ENCODE results near the gene KLF16. TPM values are rescaled to one million over a fixed set of nuclear protein-coding genes. Genes with fewer than 3 reads are reported as not detected.

The KLF16 gene
- total RNA-seq, 1 donor from 2014 or later, result 52.4 TPM

DNA sequence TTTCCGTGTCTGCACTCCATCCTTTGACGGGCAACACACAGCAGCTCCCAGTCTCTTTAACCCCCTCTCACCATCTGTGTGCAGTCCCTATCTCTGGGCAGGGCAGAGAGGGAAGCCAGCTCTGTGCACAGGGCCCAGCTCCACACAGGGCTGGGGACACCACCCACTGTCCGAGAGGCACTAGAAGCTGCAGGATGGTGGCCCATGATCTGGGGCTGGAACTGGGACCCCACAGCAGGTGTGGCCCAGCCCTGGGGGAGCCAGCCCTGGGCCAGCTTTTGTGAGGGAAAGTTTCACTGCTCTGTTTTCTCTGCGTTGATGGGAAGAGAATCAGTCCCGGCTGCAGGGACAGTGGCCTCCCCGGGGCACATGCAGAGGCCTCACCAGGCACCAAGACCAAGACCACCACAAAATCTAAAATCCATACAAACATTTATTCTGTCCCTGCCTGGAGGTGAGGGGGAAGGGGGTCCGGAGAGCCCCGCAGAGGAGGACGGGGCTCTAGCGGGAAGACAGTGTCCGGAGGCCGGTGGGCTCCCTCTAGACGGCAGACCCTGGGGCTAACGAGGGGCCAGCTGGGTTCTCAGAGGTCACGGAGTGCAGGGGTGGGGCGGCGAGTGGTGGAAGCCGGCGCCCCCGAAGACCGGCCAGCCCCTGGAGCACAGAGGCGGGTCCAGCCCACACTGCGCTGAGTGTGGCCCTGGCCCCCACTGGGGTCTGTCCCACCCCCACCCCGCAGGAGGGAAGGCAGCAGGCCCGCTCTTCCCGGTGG is 48.4 kb downstream of the KLF16 start:
- TF ChIP-seq, protein P1, sequence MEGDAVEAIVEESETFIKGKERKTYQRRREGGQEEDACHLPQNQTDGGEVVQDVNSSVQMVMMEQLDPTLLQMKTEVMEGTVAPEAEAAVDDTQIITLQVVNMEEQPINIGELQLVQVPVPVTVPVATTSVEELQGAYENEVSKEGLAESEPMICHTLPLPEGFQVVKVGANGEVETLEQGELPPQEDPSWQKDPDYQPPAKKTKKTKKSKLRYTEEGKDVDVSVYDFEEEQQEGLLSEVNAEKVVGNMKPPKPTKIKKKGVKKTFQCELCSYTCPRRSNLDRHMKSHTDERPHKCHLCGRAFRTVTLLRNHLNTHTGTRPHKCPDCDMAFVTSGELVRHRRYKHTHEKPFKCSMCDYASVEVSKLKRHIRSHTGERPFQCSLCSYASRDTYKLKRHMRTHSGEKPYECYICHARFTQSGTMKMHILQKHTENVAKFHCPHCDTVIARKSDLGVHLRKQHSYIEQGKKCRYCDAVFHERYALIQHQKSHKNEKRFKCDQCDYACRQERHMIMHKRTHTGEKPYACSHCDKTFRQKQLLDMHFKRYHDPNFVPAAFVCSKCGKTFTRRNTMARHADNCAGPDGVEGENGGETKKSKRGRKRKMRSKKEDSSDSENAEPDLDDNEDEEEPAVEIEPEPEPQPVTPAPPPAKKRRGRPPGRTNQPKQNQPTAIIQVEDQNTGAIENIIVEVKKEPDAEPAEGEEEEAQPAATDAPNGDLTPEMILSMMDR (IDR thresholded peaks at IDR 0.05; ENCODE audit: insufficient read depth, low read depth, low read length), result no peak
- no peak for TF ChIP-seq EZH2 (IDR thresholded peaks at IDR 0.05; ENCODE audit: insufficient read depth, low read length)
- Histone ChIP-seq H2AFZ (ENCODE audit: low read depth, low read length) (no peak overlapping the region), H3K9ac (ENCODE audit: low read length) (no peak overlapping the region), H3K4me2 (ENCODE audit: low read length) (no peak overlapping the region), H3K27ac (ENCODE audit: low read depth, low read length) (no peak overlapping the region), H3K4me3 (ENCODE audit: insufficient read depth, low read depth, low read length) (no peak overlapping the region), H3K9me3 (ENCODE audit: insufficient read depth, low read depth, low read length) (no peaks in the 10 kb centered on the region), H3K79me2 (ENCODE audit: insufficient read depth, low read length) (no peaks in the 10 kb centered on the region), H3K36me3 (ENCODE audit: insufficient read depth, low read length) (no peaks in the 10 kb centered on the region), H4K20me1 (ENCODE audit: insufficient read depth, low read length) (peaks cover under 1% of the 10 kb centered on the region), H3K27me3 (ENCODE audit: insufficient read depth, low read length) (no peaks in the 10 kb centered on the region), H3K4me1 (ENCODE audit: insufficient read depth, low read length) (peaks cover 14% of the 10 kb centered on the region)
- no peak overlapping the region for H3K27ac Mint-ChIP-seq (ENCODE audit: unreplicated experiment)
- DNase-seq (ENCODE audit: low read depth), result no peak
- H3K4me1 Mint-ChIP-seq (ENCODE audit: low read depth, unreplicated experiment), result no peaks in the 10 kb centered on the region
- no peak for FAIRE-seq
- no peak overlapping the region for H3K4me3 Mint-ChIP-seq (ENCODE audit: unreplicated experiment)
- H3K9me3 Mint-ChIP-seq (ENCODE audit: unreplicated experiment), result peaks cover 2% of the 10 kb centered on the region
- no peaks in the 10 kb centered on the region for H3K27me3 Mint-ChIP-seq (ENCODE audit: low read depth, unreplicated experiment)
- peaks cover 1% of the 10 kb centered on the region for H3K36me3 Mint-ChIP-seq (ENCODE audit: low read depth, unreplicated experiment)

DNA sequence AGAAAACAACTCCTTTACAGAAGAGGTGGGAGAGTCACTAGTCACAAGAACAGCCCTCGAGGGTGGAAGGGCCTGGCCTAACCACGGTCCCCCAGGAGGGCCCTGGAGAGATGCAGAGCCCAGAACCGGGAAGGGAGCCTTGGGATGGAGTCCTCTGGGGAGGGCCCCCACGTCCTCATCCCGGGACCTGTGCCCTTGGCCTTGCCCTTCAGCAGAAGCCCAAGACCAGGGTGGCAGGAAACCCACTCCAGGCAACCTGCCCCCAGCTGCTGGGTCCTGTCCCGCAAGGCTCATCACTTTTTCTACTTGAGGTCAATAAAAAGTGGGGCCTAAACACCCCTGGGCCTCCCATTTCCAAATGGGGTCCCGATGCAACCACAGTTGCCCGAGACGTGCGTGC is 49.0 kb downstream of the KLF16 start:
- H3K27ac Mint-ChIP-seq (ENCODE audit: unreplicated experiment), result no peak overlapping the region
- H3K9me3 Mint-ChIP-seq (ENCODE audit: unreplicated experiment), result peaks cover 2% of the 10 kb centered on the region
- TF ChIP-seq, protein P1 (IDR thresholded peaks at IDR 0.05; ENCODE audit: insufficient read depth, low read depth, low read length), result no peak
- H3K4me3 Mint-ChIP-seq (ENCODE audit: unreplicated experiment), result no peak overlapping the region
- Histone ChIP-seq H3K4me3 (ENCODE audit: insufficient read depth, low read depth, low read length) (no peak overlapping the region), H3K9ac (ENCODE audit: low read length) (no peak overlapping the region), H3K27me3 (ENCODE audit: insufficient read depth, low read length) (no peaks in the 10 kb centered on the region), H2AFZ (ENCODE audit: low read depth, low read length) (no peak overlapping the region), H3K4me1 (ENCODE audit: insufficient read depth, low read length) (peaks cover 14% of the 10 kb centered on the region), H3K9me3 (ENCODE audit: insufficient read depth, low read depth, low read length) (no peaks in the 10 kb centered on the region), H3K4me2 (ENCODE audit: low read length) (no peak overlapping the region), H3K36me3 (ENCODE audit: insufficient read depth, low read length) (no peaks in the 10 kb centered on the region), H4K20me1 (ENCODE audit: insufficient read depth, low read length) (no peaks in the 10 kb centered on the region), H3K27ac (ENCODE audit: low read depth, low read length) (no peak overlapping the region), H3K79me2 (ENCODE audit: insufficient read depth, low read length) (no peaks in the 10 kb centered on the region)
- H3K36me3 Mint-ChIP-seq (ENCODE audit: low read depth, unreplicated experiment), result peaks cover 1% of the 10 kb centered on the region
- no peak for DNase-seq (ENCODE audit: low read depth)
- H3K4me1 Mint-ChIP-seq (ENCODE audit: low read depth, unreplicated experiment), result no peaks in the 10 kb centered on the region
- no peak for FAIRE-seq
- no peaks in the 10 kb centered on the region for H3K27me3 Mint-ChIP-seq (ENCODE audit: low read depth, unreplicated experiment)
